Stimulated activated CD8-positive, alpha-beta memory T cell treated with anti-CD3 and anti-CD28 coated beads, Interleukin-12 subunit alpha, Interleukin-12 subunit beta, amount 100 ng/mL, for 1 hour (primary cell): ENCODE measurements around the gene BMPER.

Source experiments
- DNase-seq: peaks from one replicate; pipeline ENCODE4 v3.0.0-alpha.2; 2020; ENCODE audit warnings: low read depth

The BMPER gene

DNA sequence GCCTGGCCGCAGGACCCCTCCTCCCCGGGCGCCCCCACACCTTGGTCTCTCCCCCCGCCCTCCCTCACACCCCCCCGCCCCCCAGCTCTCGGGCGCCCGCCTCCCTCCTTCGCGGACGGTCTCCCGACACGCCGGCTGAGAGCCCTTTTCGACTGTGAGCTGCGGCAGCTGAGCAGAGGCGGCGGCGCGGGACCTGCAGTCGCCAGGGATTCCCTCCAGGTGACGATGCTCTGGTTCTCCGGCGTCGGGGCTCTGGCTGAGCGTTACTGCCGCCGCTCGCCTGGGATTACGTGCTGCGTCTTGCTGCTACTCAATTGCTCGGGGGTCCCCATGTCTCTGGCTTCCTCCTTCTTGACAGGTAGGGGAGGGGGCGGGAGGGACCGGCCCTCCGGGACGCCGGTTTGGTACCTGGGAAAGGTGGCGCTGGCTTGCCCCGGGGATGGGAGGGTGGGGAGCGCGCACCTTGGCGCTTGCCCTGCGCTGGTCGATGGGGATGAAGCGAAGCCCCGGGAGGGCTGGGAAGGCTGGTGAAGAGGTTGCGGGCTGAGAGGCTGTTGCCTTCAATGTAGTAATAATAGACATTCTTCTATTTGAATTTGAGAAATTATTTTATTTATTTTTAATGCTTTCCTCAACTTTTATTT lies at the start of gene BMPER:
Gene BMPER (plus strand): TSS at position 151 of the 644 bp plus-strand sequence. CDS start 75 bp downstream, at position 226.
- no peak for DNase-seq

DNA sequence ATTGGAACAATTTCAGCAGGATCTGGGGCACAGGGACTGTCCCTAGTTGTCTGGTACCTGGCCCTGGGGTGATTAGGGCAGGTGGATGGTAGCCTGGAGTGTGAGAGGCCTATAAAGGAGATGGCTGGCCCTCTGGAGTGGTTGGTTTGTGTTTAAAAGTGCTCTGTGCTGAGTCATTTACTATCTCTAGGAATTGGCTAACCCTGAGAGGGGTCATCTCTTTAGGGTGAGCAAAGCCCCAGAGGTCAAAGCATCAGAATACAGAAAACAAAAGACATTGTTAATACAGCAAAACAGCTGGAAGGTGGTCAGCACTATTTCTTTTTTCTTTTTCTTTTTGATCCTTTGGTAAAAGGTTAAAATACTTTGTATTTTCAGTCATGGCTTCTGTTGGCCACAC lies 43.4 kb upstream of the BMPER start:
- no peak for DNase-seq

DNA sequence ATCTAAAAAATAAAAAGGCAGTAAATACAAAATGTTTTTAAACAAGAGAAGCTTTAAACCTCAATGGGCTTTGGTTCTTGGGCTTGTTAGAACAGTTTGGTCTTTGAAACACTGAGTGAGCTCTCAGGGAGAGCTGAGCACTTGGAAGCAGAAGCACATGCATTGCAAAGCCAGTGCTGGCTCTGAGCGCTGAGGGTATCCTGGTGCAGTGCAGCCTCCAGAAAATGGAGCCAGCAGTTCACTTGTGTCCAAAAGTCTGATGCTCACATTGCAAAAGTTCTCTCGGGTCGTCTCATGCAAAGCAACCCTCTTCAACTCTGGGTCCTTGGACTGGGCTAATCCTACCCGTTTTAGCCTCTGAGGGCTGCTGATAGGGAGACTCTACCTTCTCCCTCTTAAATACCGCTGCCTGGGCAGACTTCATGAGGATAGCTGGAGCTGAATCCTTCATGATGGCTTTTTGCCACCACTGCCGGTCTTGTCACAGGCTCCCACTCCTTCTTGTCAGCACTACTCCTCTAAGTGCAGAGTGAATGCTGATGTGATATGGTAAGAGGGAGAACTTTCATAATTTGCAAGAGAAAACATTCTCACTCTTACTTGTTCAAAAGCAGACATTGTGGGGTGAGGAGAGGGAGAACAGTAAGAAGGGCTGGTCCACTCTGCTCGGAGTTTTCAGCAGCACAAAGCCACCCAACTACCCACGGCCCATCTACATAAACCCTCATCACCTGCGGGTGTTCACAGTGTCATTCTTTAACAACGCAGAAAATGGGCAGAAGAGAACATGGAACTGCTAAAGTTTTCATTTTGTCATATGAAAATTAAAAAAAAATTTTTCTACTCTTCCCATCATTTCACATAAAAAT lies 42.2 kb upstream of the BMPER start:
- no peak for DNase-seq

DNA sequence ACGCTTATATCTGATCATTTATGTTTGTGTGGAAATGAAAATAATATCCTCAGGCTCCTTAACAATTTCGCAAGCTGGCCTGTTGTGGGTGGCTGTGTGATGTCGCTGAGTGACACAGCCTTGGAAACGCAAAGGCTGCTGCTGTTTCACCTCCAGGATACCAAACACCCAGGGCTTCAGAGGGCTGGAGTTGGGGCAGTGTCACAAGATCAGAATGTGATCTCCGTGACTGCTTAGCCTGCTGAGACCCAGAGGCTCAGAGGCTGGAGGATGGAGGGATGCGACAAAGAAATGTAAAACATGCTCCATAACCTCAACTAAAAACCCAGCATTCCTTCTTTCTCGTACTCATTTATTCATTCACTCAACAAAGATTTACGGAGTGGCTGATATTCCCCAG lies 37.2 kb upstream of the BMPER start:
- DNase-seq, result no peak

DNA sequence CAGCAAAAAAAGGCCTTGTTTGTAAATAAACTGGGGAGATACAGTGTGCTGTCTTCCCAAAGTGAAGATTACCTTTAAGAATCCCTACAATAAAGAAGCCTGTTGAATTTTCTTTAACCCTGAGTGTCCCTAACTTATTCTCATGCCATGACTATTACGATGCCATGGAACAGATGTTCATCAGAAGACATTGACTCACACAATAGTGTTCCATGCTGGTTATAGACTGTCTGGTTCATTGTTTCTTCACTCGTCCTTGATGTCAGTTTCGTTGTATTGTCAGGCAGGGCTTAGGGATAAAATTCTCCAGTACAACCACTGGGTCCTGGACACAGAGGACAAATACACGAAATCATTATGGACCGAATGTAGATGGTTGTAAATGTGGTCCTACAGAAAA lies 36.2 kb upstream of the BMPER start:
- no peak for DNase-seq

DNA sequence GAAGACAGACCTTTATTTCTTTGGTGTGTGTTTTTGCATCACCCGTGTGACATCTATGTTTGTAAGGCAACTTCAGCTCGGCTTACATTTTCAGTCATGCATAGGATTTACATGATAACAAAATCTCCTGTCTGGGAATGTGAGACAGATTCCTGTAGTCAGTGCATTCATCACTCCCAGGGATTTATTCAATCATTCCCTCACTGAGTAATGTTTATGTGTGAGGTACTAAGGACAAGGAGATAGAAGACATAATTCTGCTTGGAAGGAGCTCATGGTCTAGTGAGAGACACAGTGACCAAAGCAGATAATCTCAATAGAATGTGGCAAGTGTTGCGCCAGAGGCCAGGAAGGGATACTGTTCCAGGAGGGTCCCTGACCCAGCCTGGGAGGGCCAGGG lies 35.2 kb upstream of the BMPER start:
- DNase-seq, result no peak

DNA sequence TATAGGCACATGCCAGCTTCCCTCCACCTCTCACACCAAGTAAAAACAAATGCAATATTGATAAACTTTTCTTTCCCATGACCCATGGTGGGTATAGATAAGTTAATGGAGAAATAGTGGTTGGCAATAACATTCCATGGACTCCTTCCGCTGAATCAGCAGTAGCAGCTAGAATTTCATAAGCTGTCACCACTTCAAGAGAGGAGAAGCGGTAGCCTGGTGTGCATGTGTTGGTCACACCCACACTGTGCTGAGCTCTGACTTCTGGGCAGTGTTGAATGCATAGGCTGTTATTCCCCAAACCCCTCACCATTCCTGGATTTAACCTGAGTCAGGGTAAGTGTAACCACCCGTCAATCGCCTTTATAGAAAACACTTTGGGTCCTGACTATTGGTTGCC lies 32.5 kb upstream of the BMPER start:
- DNase-seq, result no peak

DNA sequence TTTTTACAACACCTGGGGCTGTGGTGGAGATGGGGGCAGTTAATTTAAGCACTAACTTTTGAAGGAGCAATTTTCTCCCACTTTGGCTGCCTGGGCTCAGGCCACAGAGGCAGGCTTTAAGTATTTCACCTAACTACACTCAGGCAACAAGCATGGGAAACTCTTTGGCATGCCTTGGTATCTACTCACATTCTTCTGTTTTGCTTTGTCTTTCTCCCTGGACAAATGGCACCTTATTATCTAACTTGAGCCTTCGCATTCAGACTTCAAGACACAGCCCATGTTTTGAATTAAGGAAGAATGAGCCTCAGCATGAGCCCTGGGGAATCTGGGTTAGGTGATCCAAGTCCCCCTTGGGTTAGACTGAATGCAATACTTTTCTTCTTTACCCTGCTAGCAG lies 31.8 kb upstream of the BMPER start:
- no peak for DNase-seq

DNA sequence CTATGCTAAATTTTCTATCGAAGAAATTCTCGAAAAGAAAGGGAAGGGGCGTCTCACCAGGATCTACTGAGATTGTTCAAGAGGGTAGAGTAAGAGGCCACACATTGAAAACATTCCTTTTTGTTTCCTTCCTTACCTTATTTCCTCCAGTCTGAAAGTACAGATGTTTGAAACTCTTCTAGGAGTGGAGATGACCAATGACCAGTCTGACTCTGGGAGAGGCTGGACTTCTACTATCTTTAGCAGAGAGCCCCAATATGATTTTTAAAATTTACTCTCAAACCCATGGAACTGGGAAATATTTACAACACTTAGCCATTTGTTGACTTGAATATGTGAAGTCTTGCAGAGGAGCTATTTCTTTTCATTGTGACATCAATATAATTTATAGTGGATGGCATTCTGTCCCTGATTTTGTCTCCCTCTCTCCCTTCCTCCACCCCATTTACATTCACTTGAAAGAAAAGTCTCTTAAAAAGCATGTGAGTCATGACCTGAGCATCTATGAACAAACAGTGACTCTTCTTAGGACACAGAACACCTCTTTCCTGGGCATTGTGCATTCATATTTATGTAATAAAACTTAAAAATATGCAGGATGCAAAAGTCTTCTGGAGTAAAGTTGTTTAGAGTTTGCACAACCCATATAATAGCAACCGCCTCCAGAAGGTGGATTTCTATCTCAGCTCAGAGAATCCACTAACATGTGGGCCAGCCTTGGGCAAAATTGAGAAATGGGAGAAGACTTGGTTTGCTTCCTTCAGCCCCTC lies 31.2 kb upstream of the BMPER start:
- DNase-seq, result no peak

DNA sequence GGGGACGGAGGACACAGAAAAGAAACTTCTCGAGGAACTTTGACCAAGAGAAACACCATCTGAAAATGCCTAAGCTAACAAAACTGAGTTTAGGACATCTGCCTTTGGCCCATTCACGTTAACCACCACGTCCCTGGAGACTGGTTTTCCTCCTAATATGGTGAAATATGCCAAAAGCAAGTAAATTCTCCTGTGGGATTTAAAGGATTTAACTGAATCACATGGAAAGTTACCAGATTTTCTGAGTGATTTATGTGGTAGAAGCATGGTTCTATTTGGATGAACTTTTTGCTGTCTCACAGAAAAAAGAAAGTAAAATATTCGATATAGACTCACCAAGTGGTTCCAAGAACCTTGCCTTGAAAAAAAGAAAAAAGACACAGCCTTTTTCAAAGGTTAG lies 30.4 kb upstream of the BMPER start:
- no peak for DNase-seq

DNA sequence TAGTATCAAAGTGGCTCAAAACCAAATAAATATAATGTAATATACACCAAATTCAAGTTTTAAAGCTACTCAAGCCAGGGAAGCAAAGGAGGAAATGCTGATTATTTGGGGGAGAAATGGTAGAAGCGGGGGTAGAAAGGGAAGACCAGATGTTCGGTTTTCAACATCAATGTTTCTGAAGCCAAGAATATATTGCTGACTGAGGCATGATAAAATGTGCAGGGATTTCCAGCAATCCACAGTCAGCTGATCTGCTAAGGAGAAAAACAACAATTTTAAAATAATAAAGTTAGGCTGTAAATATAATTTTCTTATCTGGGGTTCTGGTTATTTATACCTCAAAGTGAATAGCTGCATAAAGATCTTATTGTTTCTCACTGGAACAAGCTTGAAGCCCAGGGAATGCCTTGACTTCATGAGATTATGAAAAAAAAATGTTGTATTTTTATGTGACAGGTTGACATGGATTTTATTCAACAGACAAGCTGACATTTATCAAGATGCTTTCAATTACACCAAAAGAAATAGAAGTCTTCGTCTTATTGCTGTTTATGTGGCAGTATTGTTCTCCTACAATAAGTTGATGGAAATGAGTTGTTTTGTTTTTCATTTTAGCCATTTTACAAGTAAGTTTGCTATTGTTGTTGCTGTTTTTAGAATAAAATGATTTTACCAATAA lies 28.6 kb upstream of the BMPER start:
- DNase-seq, result no peak

DNA sequence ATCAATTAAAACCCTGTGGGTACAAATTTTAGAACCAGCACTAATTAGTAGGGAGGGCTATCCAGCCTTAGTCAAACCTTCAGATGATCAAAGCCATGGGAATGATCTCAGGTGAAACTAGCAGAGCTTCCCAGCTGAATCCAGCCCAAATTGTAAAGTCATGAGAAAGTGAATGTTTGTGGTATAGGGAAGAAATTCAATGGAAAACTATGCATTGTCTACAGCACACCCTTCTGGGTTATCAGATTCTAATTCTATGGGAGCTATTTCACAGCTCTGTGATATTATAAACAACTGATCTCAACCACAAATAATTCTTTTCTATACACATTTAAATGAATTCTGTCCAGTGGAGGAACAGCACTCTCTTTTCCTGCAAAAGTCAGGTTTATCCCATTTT lies 24.6 kb upstream of the BMPER start:
- no peak for DNase-seq

DNA sequence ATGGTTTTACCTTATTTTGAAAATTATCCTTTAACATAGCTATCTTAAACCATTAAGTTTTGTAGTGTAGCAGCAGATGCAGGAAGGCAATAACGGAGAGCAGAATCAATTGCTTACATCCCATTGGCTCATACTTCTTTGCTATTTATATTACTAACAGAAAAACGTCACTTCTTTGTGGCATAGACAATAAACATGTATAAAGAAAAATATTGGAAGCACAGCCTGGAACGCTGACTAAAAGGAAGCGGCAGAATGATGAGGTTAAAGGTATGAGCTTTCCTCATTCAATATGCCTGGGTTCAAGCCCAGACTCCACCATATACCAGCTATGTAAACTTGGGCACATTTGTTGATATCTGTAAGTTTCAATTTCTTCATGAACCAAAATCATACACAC lies 24.0 kb upstream of the BMPER start:
- DNase-seq, result no peak

DNA sequence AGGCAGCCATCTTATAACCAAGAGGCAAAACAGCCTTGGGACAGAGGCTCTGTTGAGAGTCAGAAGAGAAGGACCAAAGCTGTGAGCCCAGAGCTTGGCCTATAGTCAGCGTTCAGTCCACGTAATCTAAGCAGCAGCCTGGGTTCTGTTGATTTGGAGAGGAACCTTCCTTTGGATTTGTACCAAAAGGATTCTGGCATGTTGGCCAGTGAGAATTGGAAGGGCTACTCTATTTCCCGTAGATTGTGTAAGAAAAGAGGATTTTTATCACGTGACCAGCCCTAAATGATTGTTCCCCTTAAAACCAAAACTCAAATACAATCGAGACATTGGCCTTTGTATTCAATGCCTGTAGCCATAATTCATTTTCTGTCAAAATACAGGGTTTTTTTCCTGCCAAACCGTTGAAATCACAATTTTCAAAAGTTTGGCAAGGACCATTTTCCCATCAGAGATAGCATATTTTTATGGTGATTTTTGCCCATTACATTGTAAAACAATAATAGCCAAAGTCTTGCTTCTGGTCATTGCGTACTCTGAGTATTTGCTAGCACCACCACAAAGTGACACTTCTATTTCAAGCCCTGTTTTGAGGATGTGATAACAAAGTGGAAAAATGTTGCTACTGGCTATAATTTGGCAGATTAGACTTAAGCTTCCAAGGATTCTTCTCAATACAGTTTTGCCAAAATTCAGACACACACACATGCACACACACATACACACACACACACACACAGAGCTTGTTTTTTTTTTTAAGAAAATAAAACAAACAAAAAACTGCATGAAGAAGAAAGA lies 23.1 kb upstream of the BMPER start:
- DNase-seq, result no peak

DNA sequence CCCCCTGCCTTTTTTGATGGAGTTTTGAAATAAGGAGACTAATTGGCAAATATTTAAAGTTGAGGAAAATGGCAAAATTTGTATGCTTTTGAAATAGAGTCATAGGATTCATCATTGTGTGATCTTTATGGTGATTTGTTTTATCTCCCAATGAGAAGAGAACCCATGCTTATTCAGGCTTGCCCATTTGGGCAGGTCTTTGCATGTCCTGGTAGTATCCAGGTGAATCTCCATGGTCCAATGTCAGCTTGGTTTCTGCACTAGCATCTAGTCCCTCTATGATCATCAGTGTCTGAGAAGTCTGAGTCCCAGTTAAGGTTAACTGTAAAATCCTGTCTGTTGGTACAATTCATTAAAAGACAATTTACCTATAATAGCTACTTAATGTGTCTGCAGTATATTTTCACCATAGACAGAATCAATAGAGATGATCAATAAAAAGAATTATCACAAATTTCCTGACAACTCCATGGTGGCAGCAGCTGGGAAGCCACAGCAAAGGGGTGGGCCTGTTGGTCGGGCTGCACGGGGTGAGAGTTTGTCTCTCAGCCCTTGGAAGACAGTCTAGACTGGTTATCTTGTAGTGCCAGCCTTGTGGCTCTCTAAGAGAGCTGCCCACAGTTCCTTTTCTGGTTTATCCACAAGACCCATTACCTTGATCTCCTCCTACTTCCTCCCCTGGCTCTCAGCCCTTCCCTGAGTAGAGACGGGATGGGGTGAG lies 22.2 kb upstream of the BMPER start:
- DNase-seq, result no peak

DNA sequence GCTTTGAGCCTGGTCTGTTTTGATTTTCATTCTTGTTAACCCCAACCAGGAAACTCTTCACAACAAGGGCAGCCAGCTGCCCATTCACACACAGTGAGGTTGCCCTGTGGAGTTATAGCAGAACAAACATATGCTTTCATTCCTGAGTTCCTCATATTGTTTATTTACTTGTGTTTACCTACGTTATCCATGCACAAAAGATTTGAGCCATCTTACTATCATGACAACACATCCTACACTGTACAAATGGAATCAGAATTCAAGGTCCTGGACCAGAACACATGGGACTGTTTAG lies 21.7 kb upstream of the BMPER start:
- DNase-seq, result no peak

DNA sequence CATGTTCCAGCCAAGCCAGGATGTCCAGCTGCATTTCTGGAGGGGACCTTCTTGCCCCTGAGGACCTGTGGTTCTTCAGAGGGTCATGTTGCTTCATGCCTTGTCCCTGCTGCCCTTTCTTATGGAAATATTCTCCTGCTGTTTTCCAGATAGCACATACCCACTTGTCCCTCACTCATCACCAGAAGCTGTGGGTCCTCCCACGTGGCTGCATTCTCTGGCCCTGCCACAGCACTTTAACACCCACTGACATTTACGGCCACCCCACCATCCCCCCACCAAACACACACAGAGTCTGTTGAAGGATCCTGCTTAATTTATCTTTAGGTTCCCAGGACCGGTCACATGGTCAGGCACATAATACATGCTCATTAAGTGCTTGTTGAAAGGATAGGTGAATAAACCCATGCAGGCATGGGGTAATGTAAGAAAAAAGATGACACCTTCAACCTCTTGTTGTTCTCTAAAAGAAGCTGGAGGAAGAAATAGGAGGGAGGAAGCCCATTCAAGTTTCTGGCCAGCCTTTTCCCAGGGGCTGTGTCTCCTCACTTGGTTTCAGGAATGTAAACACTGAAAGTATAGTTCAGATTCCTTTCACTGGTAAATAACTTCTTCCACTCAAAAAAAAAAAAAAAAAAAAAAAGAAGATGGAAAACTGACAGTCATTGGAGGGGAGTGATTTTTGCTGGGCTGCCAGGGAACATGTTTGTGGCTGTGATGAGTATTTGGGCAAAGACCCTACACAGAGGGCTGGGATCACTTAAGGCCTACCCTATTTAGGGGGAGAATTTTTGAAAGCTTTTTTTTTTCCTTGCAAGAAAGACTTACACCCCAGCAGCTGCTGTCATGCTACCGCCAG lies 19.8 kb upstream of the BMPER start:
- DNase-seq, result no peak

DNA sequence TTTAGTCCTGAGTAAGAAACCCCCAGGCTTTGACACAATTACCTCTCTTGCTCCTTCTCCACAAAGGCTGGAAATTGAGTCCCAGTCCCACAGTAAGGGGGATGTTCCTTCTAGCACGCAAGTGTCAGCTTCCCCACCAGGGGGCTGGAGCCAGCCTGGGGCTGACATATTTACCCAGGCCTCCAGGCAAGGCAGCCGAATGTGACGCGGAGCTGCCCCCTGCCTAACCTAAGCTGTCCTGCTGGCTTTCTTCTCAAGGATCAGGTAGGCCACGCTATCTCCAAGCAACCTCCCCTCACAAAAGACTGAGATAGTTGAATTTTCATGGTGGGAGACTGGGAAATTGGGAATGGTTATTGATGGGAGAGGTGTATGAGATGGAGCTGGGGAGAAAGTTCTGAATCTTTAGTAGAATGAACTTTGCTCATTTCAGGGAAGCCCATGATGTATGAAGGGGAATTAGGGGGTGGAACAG lies 19.2 kb upstream of the BMPER start:
- no peak for DNase-seq

DNA sequence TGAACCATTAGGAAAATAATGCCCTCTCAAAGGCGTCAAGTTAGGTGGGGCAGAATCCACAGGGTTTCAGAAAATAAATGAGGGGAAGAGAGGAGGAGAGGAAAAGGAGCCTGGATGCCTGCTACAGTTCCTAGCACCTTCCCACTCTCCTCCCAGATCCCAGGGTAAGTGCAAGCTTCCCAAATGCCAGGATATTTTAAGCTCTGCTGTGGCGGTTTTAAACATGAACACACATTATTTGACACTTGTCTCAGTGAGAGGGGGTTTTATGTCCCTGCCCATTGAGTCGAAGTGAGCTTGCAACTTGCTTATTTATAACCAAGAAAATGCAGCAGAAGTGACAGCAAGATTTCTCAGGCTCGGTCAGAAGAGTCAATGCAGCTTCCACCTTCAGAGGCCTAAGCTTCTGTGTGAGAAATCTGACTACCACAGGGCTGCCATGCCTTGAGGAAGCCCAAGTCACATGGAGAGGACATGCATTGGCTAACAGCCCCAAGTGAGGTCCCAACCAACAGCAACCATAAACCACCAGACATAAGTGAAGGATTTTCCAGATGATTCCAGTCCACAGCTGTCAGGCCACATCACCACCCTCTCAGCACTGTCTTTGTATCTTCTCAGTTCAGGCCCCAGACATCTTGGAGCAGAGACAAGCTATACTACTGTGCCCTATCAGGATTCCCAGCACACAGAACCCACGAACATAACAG lies 17.9 kb upstream of the BMPER start:
- no peak for DNase-seq
